Medulla oblongata (tissue), 1 donor: ENCODE measurements around the gene TMEFF2.
"Not testable (repeated sequence)": the region's sequence is repeated elsewhere in the genome, so short reads cannot be mapped to it uniquely, and the experiment has no call there.

Source experiments
- DNase-seq: peaks from one replicate; pipeline ENCODE4 v3.0.0-alpha.2; 2015; ENCODE audit errors: extremely low spot score

TMEFF2 gene

GRCh38 chr2:191932286-191932685 is 262.4 kb downstream of the TMEFF2 start:
- DNase-seq, result no peak

DNA sequence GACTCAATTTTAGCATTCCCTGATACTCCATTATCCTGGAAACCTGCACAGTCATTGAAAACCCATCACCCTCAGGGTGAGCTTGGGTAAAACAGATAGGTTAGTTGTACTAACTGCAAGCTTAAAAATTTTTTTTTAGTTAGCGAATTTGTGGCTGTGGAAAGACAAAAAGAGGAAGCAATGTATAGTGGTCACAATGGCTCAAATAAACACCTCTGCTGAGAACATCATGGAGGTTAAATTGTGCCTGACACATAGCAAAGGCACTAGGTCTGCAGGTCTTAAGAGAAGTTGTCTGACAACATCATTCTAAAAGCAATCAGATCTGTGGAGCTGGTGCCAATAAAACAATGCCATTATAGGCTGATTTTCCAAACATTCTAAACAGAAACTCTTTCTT is 263.4 kb downstream of the TMEFF2 start:
- DNase-seq, result no peak

GRCh38 chr2:191930205-191930604 is 264.5 kb downstream of the TMEFF2 start:
- DNase-seq, result no peak

- DNase-seq, result no peak
Observed at GRCh38 chr2:191929288-191929687, 265.4 kb downstream of the TMEFF2 start.

- no peak for DNase-seq
Observed at GRCh38 chr2:191927991-191928390, 266.7 kb downstream of the TMEFF2 start.

DNA sequence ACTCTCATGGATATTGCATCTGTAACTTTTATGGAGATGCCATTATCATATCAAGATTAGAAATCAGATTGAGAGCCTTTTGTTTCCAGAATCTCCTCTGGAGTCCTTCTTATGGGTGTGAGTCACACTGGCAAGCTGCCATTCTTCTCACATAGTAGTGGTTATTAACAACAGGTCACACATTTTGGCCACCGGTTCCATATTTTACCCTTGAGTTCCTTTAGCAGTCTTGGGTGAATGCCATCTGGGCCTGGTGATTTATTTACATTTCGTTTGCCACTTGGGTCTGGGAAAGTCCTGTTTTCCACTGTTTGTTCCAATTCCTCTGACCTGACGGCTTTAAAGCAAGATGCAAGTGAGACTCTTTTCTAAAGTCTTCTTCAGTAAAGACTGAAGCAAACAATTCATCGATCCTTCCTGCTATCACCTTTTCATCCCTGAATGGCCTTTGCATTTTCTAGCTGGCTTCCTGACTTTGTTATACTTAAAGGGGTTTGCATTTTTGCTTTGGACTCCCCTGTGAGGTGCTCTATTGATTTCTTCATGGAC is 267.3 kb downstream of the TMEFF2 start:
- DNase-seq, result peak; percentile 11

DNA sequence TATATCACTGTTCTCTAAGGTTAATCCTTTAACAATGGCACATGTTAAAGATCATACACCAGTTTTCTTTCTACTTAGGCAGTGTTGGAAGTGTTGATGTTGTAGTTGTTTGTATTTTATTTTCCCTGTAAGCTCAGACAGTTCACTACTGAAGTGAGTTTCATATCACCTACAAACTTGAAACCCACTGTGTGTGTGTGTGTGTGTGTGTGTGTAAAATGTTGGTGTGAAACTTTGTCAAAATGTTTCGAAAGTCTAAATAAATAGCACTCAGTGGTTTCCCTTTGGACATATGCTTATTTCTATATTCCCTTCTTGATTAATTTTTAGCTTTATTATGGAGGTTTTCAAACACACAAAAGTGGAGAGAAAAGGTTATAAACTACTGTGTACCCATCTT is 268.1 kb downstream of the TMEFF2 start:
- DNase-seq, result no peak

GRCh38 chr2:191923652-191923997 is 271.1 kb downstream of the TMEFF2 start:
- DNase-seq, result no peak

GRCh38 chr2:191922736-191923651 is 271.7 kb downstream of the TMEFF2 start:
- no peak for DNase-seq

DNA sequence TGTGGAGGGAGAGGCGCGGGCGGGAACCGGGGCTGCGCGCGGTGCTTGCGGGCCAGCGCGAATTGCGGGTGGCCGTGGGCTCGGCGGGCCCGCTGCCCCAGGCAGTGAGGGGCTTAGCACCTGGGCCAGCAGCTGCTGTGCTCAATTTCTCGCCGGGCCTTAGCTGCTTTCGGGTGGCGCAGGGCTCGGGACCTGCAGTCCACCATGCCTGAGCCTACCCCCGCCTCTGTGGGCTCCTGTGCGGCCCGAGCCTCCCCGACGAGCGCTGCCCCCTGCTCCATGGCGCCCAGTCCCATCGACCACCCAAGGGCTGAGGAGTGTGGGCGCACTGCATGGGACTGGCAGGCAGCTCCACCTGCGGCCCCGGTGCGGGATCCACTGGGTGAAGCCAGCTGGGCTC is 273.1 kb downstream of the TMEFF2 start:
- not testable (repeated sequence) for DNase-seq

GRCh38 chr2:191920502-191920901 is 274.2 kb downstream of the TMEFF2 start:
- no peak for DNase-seq

- peak; percentile 25 for DNase-seq
Observed at GRCh38 chr2:191917967-191918651, 276.6 kb downstream of the TMEFF2 start.

DNA sequence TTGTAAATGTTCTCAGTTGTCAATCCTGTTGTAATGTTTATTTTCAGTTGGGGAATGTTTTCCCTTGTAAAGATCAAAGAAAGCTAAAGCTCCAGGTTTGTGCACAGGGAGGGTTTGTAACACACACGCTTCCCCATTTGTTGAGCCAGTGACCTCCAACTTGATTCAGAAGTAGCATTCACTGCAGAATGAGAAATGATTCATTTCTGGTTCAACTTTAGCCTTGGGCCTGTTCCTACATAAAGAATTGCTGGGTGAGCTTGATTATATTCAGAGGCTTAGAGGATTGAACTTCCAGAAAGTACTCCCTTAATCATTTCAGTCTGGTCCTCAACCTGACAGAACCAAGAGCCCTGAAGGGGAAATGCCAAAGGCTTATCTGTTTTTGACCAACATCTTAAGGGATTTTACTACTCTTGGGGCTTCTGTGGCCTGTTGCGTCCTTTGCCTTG is 277.3 kb downstream of the TMEFF2 start:
- DNase-seq, result no peak

DNA sequence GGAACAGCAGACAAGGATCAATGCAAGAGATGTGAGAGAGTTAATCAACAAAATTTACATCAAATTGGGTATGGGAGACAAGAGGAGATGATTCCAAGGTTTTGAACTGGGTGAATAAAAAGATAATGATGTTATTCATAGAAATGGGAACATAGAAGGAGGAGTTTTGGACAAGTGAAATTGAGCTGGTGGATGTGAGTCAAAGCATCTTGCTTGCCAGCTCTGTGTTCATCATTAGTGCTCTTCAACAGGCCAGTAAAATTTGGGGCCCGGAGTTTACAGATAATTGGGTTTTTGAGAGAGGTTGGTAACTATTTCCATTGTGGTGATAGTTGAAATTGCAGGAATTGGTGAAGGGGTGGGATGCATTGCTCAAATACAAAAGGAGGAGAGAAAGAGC is 277.9 kb downstream of the TMEFF2 start:
- no peak for DNase-seq

GRCh38 chr2:191915750-191916149 is 279.0 kb downstream of the TMEFF2 start:
- no peak for DNase-seq

- DNase-seq, result no peak
Observed at GRCh38 chr2:191913796-191914195, 280.9 kb downstream of the TMEFF2 start.

DNA sequence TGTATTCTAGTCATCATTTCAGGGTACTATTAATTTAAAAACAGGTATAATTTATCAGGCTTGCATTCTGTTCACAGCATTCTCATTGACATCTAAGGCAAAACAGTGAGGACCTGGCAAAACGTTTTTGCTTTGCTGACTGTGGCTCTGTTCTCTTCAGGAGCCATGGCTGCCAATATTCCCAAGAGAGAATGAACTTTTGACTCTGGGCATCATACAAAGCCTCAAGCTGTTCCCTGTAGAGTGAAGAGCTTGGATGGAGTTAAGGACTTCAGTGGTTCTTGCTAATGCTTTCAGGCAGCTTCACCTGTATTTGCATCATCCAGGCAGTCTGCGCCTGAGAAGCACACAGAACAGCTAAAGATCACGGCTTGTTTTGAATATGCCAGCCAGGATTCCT is 282.0 kb downstream of the TMEFF2 start:
- DNase-seq, result no peak

DNA sequence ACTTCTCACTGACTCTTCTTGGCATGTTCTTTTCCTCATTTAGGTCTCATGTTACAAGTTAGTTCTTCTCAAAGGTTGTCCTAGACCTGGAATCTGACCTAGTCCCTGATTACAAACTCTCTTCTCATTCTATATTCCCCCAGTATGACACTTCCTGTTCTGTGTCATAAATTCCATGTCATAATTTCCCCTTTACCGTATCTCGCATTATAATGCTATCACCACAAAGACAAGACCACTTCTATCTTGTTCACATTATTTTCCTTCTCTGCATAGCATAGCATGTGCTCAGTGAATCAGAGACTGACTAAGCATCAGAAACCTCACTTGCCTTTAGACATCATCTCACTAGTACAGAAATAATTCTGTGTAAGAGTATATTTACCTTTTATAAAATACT is 284.2 kb downstream of the TMEFF2 start:
- DNase-seq, result no peak

- DNase-seq, result no peak
Observed at GRCh38 chr2:191908874-191909273, 285.9 kb downstream of the TMEFF2 start.

- DNase-seq, result no peak
Observed at GRCh38 chr2:191907545-191907944, 287.2 kb downstream of the TMEFF2 start.

- DNase-seq, result no peak
Observed at GRCh38 chr2:191907091-191907490, 287.6 kb downstream of the TMEFF2 start.

GRCh38 chr2:191905336-191905735 is 289.4 kb downstream of the TMEFF2 start:
- DNase-seq, result no peak

- no peak for DNase-seq
Observed at GRCh38 chr2:191901031-191901430, 293.7 kb downstream of the TMEFF2 start.
